IPS-NIHi7 (cell line): ENCODE results near the gene SLIT3.
A peak's percentile ranks its signal among the peaks of the same experiment; 100 is the strongest.

Experiments used
- DNase-seq: peaks from one replicate; pipeline ENCODE4 v3.0.0; 2012; ENCODE audit warnings: mixed read lengths; ENCODE audit errors: extremely low spot score

Gene SLIT3

DNA sequence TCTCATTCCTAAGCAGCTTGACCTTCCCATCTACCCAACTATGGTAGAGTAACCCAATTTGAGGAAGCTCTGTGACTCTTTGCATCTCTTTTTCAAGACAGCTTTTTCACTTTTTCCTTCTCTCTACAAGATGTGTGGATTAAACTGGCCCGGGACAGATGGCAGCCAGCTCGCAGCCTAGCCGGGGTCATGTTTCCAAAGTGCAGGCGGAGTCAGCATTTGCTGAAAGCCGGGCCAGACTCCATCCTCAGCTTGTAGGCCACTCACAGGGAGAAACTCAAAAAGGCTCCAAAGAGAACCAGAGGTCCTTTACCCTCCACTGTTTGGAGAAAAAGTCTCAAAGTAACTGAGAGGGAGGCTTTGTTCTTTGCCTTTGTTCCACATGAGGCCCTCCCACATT lies 435.0 kb downstream of the SLIT3 start:
- DNase-seq: peak; percentile 68

DNA sequence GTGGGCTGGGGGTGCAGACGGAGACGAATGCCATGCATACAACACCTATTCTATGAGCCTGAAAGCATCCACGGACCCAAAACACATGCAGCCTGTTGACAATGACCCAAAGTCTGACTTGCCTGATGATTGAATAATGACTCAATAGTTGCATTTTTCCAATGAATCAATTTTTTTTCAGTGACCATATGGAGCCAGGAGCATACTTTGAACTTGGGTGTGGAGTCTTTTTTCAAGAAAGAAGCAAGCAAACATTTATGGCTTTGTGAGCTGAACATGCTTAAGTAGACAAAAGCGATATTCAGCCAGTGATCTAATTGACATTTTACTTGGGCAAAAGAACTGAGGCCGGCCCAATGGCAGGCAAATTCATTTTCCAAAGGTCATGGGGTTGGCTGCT lies 437.9 kb downstream of the SLIT3 start:
- no peak for DNase-seq

DNA sequence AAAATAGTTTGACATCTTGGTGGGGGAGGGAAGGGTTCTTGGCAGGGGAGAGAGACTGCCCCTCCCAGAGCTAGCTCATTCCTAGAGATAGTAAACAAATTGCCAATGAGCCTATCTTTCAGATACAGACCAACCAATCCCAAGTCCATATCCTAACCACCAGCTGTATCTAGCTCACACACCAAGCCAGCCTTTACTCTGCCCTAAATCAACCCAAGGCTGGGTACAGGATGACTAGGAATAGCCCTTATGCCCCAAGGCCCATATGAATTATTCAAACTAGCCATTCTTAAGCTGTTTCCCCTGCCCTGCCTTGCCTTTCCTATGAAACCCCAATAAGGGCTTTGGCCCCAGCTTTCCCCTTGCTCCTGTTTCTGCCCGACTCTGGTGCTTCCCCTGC lies 440.4 kb downstream of the SLIT3 start:
- no peak for DNase-seq

DNA sequence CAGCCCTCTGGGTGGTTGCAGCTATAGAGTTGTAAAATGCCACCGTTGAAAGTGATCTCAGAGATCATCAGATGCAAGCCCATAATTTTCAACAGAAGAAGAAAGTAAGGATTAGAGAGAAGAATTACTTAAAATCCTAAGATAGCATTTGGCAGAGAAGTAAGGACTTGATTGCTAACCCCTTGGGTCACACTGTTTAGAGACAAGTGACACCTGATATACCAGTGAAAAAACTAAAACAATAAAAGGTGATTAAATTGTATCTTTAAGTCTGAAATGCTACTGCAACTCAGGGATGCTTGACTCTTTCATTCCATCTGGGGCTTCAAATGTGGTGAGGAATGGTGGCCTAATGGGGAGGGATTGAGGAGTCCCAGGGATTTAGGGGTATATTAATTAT lies 440.9 kb downstream of the SLIT3 start:
- DNase-seq: no peak

DNA sequence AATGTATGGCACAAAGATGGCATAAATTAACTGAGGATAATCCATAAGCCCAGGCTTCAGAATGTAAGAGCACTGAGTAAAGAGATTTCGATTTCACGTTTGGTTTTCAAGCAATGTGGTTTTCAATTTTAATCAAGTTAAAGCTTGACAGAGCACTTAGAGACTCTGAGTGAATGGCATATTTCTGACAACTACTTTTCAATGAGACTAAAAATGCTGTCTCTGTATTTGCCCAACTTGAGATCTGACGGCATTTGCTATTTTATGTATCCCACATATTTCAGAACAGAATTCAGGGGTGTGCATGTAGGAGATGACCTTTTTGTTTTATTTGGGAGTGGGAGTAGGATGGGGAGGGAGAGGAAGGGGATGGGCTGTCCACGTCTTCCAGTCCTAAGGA lies 441.5 kb downstream of the SLIT3 start:
- DNase-seq: no peak

DNA sequence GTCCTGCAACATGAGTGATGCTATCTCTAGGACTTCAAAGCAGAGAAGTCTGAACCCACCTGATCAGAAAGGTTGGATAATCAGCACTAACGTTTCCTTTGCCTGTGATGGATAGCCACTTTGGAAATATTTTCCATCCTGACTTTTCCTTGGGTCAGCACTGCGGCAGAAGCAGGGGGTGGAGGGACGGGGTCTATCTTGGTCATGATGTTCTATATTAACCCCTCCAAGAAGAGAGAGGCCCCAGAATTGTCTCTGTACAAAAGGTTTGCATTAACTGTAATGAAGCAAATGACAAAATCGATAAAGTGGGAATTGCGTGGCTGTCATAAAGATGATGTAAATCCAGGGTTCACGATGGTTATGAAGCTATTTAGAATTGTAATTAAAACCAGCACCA lies 441.9 kb downstream of the SLIT3 start:
- DNase-seq: no peak

DNA sequence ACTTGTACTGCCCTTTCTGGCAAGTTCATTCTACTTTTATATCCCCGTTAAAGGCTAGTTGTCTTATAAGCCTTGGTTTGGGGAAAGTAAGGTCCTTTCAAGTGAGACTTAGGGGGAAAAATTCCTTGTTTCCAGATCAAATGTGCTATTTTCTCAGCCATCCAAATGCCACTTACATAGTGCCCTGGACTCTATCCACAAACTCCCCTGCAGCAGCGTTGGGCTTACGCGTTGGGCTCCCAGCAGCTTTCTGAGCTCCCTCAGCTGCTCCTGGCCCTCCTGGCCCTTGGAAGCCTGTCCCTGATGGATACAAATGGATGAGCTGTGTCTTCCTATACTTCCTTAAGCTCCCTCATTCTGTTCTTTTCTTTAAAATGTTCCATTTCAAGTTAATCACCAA lies 442.6 kb downstream of the SLIT3 start:
- no peak for DNase-seq

DNA sequence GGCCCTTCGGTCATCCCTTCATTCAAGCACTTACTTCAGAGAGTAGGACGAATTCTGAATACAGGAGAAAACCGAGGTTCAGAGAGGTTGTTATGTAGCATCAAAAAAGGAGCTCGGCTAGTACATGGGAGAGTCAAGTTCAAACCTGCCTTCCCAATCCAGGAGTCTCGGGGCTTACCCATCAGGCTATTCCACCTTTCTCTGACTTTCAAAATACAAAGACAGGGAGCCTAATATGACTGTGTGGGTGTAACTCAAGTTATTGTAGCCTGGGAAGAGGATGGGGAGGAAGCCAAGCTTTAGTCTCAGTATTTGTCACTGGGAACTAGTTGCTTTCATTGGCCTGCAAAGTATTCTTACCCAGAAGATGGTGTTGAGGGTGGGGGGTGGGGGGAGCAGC lies 447.0 kb downstream of the SLIT3 start:
- no peak for DNase-seq

DNA sequence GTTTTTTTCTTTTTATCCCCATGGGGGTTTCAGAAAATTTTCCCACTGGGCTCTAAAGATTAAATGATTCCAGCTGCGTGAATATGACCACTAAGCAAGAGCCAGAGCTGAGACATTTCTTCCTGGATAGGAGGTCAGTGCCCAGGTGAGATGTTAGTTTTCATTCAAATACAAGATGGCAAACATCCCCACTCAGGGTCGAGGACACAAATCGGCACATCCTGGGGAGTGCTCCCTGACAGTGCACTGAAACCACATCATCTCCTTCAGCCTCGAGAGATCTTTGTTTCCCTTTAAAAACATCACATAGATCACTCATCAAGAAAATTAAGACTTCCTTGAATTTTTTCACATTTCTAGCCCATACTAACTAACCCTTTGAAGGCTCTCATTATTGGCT lies 448.6 kb downstream of the SLIT3 start:
- DNase-seq: no peak

DNA sequence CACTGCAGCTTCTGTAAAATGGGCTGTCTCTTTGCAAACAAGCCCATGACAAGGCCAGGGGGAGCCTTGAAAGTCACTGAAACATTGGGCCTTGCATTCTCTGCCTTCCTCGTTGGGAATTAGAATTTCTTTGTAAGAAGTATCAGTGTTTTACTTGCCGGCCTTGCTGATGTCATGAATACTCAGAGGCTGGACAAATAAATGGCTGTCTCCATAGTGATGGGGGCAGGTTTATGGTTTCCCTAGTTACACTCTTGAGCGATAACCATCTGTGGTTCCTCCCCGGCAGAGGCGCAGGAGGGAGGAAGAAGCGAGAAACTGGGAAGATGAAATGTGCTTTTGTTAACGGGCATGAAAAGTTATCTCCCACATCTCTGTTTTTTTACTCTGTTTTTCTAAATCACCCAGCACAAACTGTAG lies 449.0 kb downstream of the SLIT3 start:
- DNase-seq: no peak

DNA sequence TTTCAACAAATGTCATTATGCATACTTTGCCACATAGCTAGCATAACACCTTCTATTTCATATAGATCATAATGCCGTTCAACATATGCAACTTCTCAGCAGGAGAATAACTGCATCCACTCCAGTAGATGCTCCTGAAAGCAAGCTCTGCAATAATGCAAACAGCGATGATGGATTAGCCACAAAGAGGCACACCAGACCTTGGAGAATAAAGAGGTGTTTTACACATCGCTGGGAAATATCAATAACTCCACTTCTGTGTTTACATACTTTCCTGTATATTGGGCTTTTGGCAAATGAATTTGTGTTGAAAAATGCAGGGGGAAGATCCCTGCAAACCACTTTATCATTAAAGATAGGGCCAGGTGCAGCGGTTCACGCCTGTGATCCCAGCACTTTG lies 450.3 kb downstream of the SLIT3 start:
- no peak for DNase-seq

DNA sequence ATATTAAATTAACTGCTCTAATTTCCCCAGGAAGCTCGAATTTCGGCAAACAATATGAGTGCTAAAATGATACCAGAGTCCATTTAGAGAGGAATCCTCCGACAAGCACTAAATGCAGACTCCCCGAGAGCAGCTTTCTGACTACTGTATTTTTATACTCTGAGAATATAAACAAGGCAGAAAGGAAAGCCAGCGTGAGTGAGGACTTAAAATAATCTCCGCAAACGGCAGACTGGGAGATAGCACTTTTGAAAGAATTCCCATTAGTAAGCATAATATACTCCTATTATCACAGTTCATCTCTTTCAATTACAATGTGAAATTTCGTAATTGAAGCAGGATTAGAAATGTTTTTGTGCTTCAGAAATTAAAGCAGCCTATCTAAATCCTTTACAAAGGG lies 452.4 kb downstream of the SLIT3 start:
- DNase-seq: no peak

DNA sequence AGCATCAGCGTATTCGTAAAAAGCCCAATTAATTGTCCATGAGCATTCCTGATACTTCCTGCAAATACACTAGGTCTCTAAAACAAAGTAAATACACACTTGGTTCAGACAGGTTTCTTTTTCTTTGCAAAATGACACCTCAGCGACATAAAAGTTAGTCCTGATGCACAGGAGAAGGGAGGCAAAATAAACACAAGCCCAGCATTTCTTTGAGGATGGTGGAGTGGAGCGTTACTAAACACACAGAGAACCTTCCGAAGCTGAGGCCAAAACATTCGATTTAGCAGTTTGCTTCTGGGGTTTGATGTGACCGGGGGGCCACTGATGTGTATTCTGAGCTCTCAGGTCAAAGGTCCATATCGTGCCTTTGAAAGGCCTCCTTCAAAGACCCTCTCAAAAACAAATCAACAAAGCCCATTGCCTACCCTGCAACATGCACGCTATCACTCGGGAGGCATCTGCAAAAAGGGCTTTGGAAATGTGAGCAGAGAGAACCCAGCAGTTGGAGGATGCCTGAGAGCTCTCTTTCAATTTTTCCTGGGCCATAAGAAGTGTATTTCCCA lies 453.3 kb downstream of the SLIT3 start:
- no peak for DNase-seq

DNA sequence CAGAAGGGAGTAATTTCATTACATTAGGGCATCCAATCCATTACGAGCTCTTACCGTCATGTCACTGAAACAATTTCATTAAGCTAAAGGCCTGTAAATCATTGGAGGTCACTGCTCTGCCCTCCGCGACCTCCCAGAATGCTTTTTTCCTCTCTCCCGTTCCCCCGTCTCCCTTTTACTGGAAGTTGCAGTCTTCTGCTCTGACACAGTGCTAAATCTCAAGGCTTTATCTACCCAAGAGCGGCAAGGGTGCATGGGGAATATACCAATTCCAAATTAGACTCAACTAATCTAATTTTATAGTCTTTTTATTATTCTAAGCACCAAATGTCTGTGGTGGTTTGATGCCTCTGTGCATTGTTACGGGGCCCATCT lies 456.0 kb downstream of the SLIT3 start:
- no peak for DNase-seq

DNA sequence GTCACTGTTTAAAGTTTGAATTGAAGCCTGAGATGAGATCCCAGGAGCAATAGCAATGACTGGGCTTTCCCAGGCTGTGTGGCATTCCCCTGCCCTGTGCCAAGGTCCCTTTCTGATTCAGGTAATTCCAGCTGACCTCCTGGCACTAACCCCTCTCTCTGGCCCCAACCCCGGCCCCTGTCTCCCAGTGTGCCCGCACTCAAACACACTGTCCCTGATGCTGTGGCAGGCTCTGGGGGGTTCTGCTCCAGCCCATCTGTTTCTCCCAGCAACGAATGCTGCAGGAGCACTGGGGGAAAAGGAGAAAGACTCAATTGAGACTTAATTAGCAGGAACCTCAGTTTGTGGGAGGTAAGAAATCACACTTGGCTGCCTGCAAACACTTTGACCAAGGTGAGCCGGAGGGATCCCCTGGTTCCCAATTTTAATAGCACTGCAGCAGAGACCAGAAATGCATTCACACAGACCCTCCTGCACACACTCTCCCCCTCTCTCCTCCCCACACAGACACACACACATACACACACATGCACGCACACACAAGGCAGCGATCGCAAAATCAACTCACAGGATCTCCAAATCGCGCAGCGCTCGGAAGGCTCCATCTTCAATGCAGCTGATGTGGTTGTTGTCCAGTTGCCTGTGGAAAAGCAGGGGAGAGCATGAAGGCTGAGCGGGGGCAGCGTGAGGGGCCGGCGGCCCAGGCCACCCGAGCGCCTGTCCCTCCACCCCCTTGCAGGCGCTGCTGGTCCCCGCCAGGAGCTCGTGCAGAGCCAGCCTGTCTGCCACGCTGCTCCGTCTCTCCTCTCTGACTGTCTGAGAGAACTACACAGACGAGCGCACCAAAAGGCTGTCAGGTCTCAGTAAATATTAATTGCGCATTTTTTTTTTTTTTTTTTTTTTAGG lies 456.7 kb downstream of the SLIT3 start:
- DNase-seq: no peak

DNA sequence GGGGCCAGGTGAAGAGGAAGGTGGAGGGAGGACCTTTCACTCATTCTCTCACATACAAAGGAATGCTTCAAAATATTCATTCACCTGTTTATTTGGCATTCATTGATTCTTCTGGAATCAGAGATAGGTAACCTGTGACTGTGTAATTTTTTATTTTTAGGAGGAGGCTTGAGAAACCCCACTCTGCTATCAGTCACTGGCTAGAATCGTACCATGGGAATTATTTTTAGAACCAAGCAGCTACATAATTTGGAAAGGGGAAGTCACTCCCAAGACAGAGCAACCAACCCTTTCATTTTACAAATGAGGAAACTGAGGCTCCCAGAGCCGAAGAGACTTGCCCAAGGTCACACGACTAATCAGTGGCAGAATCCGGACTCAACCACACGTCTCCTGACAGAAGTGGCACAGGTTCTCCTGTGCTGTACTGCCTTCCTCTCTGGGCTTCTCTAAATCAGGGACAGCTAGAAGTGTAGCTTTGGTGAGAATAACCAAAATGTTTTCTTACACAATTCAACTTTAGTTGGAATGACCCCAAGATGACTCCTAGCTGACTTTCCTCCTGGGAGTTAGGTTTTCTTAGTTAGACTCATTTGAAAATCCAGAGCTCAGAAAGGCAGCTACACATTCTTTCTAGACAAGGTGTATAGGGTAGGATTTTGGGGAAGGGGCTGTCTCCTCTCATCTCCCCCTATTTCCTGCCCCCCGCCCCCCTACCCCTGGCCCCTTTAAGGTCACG lies 457.5 kb downstream of the SLIT3 start:
- no peak for DNase-seq

DNA sequence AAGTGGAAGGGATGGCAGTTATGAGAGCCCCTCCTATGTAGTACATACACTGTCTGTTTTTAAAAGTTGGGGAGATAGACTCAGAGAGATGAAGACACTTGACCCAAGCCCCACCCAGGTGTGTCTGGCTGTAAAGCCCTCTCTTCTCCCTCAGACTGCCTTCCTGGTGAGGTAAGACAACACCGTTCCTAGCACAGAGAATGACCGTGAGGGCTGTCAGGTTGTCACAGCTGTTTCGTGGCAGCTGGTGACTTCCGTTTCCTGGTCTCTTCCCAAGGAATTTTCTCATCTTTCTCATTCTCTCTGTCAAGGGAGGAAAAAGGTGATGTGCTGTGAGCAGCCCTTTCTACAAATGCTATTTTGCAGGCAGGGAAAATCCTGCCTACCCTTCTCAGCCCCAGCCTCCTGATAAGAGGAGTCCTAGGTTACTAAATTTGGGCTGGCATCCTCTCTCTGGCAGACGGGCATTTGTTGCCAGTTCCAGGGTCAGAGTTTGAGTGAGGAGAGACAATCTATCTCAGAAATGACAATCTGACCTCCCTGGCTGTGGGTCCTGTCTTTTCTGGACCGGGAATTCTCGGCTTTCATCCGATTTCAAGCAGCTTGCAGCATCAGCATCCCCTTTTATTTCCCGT lies 458.3 kb downstream of the SLIT3 start:
- DNase-seq: no peak

DNA sequence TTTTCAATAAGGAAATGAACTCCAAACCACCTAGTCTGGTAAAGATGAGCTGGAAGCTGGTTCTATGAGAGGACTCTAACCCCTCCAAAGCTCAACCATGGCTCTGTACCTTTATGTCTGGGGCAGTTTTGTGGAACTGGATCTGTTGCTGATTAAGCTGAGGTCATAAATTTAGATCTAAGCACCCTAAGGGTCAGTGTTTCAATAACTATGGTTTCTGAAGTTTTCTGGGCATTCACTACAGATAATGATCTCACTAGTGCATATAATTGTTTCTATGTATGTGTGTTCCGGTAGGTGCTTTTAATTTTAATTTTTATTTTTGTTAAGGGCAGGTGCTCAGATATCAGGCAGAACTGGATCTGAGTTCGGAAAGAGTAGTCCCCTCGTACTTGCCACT lies 463.1 kb downstream of the SLIT3 start:
- no peak for DNase-seq

DNA sequence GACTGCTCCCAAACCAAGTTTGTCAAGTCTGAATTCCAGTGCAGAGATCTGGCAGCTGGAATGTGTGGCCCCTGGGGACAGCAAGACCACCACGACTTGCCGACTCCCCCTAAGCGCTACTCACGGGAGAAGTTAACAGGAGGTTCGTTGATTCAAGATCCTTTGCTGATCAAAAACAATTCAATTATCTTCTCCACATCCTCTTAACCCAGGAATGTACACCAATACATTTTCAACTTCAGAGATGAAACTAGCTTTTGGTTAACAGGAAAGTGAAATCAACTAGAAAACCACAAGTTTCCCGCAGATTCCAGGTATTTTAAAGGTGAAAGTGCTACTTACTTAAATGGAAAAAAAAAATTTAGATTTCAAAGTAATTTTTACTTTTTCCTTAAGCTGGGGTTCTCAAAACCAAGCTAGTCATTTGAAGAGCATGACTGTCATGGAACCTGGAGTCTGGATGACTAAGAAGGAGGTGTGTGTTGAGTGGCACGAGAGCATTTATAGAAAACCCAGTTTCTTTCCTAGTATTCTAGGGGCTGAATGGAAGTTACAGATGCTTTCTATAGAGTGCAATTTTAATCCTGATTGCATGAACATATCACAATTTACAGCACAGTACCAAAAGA lies 464.2 kb downstream of the SLIT3 start:
- no peak for DNase-seq

DNA sequence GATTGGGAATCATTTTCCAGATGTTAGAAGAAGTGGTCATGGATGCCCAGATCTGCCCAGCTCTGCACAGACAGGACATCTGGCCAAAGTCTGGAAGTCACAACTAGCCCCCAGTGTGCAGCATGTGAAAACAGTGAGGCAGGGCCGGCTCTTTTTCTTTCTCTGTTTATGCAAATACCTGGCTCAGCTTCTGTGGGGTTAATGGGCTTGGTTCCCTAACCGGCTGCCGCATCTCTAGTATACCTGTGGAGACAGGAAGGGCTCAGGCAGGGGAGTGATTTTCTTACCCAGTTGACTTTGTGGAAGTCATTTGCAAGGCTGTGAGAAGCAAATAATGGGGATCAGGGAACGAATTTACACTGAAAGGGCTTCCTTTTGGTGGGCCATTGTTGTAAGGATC lies 467.0 kb downstream of the SLIT3 start:
- peak; percentile 67 for DNase-seq

DNA sequence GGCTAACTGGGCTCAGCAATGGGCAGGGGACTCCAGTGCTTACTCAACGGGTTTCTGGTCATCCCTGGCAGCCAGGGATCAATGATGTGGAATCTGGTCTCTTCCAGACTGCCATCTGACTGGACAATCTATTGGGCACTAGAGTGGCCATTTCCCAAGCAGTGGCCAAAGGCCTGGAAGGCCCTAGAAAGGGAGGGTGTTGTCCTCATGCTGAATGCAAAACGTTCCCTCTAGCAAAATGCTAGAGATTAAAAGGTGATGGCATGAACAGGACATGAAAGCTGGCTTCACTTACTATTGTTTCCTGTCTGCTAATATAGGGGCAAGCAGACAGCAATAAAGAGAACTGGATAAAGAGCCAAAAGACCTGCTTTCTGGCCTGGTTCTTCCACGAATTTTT lies 467.6 kb downstream of the SLIT3 start:
- DNase-seq: no peak

DNA sequence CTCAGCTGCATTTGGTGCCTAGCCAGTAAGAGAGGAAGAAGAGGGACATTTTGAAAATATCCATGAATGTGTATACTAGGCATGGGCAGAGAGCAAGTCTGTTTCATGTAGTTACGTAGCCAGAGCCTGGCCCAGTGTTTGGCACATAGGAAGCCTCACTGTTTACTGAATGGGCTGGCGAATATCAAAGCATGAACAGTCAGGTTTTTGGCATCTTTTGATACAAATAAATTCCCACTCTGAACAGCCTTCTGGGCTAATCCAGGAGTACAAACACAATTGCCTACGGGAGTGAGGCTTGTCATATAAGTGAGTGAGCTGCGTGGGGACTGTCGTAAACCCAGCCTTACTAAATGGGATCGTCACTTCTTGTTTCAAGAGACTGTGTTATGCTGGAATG lies 468.6 kb downstream of the SLIT3 start:
- DNase-seq: no peak
